ENCODE results near the gene ZAR1. TPM values are rescaled to one million over a fixed set of nuclear protein-coding genes. Genes with fewer than 3 reads are reported as not detected.

Gene ZAR1
- polyA plus RNA-seq, 1 donor (not counting 4 experiments of a cell fraction or from before 2014, with no cell fraction given): not detected

DNA sequence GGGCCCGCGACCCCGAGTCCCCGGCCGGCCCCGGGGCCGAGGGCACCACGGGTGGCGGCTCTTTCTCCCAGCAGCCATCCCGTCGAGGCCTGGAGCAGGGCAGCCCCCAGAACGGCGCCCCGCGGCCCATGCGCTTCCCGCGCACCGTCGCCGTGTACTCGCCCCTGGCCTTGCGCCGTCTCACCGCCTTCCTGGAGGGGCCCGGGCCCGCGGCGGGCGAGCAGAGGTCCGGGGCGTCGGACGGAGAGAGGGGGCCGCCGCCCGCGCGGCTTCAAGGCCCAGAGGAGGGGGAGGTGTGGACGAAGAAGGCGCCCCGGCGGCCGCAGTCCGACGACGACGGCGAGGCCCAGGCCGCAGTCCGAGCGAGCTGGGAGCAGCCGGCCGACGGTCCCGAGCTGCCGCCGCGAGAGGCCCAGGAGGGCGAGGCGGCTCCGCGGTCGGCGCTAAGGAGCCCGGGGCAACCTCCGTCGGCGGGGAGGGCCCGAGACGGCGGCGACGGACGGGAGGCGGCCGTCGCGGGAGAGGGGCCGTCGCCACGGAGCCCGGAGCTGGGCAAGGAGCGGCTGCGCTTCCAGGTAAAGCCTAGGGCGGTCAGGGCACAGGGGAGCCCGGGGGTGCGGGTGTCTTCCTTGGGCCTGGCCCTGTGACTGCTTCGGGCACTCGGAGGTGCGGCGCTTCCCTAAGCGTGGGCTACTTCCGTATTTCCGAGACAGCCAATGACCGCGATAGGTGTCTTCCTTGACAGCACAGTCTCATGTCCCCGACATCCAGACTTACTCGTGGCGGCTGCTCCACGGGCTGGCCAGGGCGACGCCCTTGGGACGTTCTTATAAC, 845 bp downstream of the ZAR1 start:
- TF ChIP-seq, protein P1, sequence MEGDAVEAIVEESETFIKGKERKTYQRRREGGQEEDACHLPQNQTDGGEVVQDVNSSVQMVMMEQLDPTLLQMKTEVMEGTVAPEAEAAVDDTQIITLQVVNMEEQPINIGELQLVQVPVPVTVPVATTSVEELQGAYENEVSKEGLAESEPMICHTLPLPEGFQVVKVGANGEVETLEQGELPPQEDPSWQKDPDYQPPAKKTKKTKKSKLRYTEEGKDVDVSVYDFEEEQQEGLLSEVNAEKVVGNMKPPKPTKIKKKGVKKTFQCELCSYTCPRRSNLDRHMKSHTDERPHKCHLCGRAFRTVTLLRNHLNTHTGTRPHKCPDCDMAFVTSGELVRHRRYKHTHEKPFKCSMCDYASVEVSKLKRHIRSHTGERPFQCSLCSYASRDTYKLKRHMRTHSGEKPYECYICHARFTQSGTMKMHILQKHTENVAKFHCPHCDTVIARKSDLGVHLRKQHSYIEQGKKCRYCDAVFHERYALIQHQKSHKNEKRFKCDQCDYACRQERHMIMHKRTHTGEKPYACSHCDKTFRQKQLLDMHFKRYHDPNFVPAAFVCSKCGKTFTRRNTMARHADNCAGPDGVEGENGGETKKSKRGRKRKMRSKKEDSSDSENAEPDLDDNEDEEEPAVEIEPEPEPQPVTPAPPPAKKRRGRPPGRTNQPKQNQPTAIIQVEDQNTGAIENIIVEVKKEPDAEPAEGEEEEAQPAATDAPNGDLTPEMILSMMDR (optimal IDR thresholded peaks at IDR 0.05 in 1 of 3, IDR thresholded peaks at IDR 0.05 in 1 of 3, conservative IDR thresholded peaks at IDR 0.05 in 1 of 3; ENCODE audit: extremely low read depth in 1 of 3, insufficient read depth in 2 of 3, low read length in 3 of 3): no peak
- no peak for TF ChIP-seq EZH2 (IDR thresholded peaks at IDR 0.05; ENCODE audit: low read length)
- Histone ChIP-seq H3K4me3 (ENCODE audit: control insufficient read depth in 2 of 3, extremely low read depth in 1 of 3, insufficient read depth in 2 of 3, low read depth in 1 of 3, low read length in 3 of 3) (no peak overlapping the region), H2AFZ (ENCODE audit: control insufficient read depth, low read length) (no peak overlapping the region), H3K4me1 (ENCODE audit: control insufficient read depth, extremely low read depth, insufficient read depth, low read length) (no peaks in the 10 kb centered on the region), H3K9ac (ENCODE audit: control insufficient read depth, extremely low read depth, insufficient read depth, low read length) (no peak overlapping the region), H3K36me3 (ENCODE audit: control insufficient read depth in 2 of 2, extremely low read depth in 1 of 2, insufficient read depth in 2 of 2, low read length in 2 of 2) (no peaks in the 10 kb centered on the region), H3K27ac (ENCODE audit: control insufficient read depth, insufficient read depth, low read length) (no peak overlapping the region), H4K20me1 (ENCODE audit: control insufficient read depth, extremely low read depth, insufficient read depth, low read length) (no peaks in the 10 kb centered on the region), H3K9me1 (ENCODE audit: control insufficient read depth, extremely low read depth, insufficient read depth, low read length) (no peaks in the 10 kb centered on the region), H3K27me3 (ENCODE audit: control insufficient read depth, extremely low read depth, insufficient read depth, low read length) (peaks cover 36% of the 10 kb centered on the region), H3K79me2 (ENCODE audit: control insufficient read depth, insufficient read depth, low read length) (no peaks in the 10 kb centered on the region), H3K4me2 (ENCODE audit: control insufficient read depth, extremely low read depth, insufficient read depth, low read depth, low read length) (no peak overlapping the region), H3K9me3 (ENCODE audit: control insufficient read depth, low read depth, low read length) (no peaks in the 10 kb centered on the region)
- DNase-seq (ENCODE audit: low read depth, low spot score) (no peak), FAIRE-seq (no peak)
- dilution Hi-C loops (cut with MboI; ENCODE audit: extremely low pct_ligation_motif_present, low sequenced_read_pairs): no loop called here

DNA sequence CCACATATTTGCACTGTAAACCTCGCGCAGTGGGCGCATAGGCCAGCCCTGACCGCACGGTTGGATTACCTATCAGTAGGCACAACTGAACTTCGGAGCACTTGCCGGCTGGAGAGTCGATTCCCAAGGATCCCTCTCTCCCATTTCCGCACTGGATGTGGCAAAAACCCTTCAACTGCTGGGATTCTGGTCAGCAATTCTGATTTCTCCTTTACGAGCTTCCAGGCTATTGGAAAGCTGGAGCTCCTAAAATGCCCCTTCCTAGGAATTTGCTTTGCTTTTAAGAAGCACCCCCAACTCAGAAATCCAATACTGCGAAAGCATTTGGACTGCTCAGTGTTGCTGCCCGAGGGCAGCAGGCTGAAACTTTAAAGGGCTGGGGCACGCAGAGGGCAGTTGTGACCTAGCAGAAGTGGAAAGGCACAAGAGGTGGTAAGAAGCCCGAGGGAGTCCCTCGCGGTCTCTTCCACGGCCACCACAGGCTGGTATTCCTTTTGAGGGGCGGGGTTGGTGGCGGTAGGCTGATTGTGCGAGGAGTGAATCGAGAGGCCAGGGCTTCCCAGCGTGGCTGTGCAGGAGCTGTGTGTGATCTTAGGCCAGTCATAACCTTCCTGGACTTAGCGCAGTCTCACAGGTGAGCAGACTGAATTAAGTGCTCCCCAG, 1.6 kb downstream of the ZAR1 start:
- no peak overlapping the region for H2AFZ ChIP-seq (ENCODE audit: control insufficient read depth, low read length)

More for the DNA sequence above, 1.6 kb downstream of the ZAR1 start:
- Histone ChIP-seq H3K9me3 (ENCODE audit: control insufficient read depth, low read depth, low read length) (no peaks in the 10 kb centered on the region), H3K27me3 (ENCODE audit: control insufficient read depth, extremely low read depth, insufficient read depth, low read length) (peaks cover 36% of the 10 kb centered on the region), H3K36me3 (ENCODE audit: control insufficient read depth in 2 of 2, extremely low read depth in 1 of 2, insufficient read depth in 2 of 2, low read length in 2 of 2) (no peaks in the 10 kb centered on the region), H3K4me1 (ENCODE audit: control insufficient read depth, extremely low read depth, insufficient read depth, low read length) (no peaks in the 10 kb centered on the region), H3K9ac (ENCODE audit: control insufficient read depth, extremely low read depth, insufficient read depth, low read length) (no peak overlapping the region), H3K79me2 (ENCODE audit: control insufficient read depth, insufficient read depth, low read length) (no peaks in the 10 kb centered on the region), H3K4me2 (ENCODE audit: control insufficient read depth, extremely low read depth, insufficient read depth, low read depth, low read length) (no peak overlapping the region), H4K20me1 (ENCODE audit: control insufficient read depth, extremely low read depth, insufficient read depth, low read length) (no peaks in the 10 kb centered on the region), H3K4me3 (ENCODE audit: control insufficient read depth in 2 of 3, extremely low read depth in 1 of 3, insufficient read depth in 2 of 3, low read depth in 1 of 3, low read length in 3 of 3) (no peak overlapping the region), H3K27ac (ENCODE audit: control insufficient read depth, insufficient read depth, low read length) (no peak overlapping the region), H3K9me1 (ENCODE audit: control insufficient read depth, extremely low read depth, insufficient read depth, low read length) (no peaks in the 10 kb centered on the region)
- dilution Hi-C loops (cut with MboI; ENCODE audit: extremely low pct_ligation_motif_present, low sequenced_read_pairs): no loop called here
- FAIRE-seq (no peak), DNase-seq (ENCODE audit: low read depth, low spot score) (no peak)
- TF ChIP-seq, protein P1 (optimal IDR thresholded peaks at IDR 0.05 in 1 of 3, IDR thresholded peaks at IDR 0.05 in 1 of 3, conservative IDR thresholded peaks at IDR 0.05 in 1 of 3; ENCODE audit: extremely low read depth in 1 of 3, insufficient read depth in 2 of 3, low read length in 3 of 3): no peak
- no peak for TF ChIP-seq EZH2 (IDR thresholded peaks at IDR 0.05; ENCODE audit: low read length)
